ENCODE data around the gene NPC1.
A peak's percentile ranks its signal among the peaks of the same experiment; 100 is the strongest.
"Not testable (repeated sequence)": the region's sequence is repeated elsewhere in the genome, so short reads cannot be mapped to it uniquely, and the experiment has no call there.

Gene NPC1

DNA sequence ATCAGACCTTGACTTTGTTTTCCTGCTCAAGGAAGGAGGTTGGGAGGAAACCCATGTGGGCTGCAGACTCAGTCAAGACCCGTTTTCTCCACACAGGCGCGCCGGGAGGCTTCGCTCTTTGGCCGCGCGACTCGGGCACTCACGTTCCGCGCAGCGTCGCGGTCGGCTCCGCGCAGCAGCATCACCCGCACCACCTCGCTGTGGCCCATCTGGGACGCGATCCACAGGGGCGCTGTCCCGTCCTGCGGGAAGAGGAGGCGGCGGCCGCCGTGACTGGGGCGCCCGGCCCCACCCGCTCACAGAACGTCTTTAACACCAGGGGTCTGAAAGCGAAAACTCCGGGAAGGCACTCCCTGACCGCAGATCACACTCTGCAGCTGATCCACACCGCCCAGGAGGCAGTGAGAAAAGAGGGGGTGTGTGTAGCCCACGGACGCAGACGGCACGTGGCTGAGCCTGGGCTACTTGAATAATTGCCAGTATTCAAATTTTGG is 33.1 kb upstream of the NPC1 start:
- H3K27me3 ChIP-seq (replicated peaks in 2 of 5; ENCODE audit: control insufficient read depth in 4 of 5, insufficient read depth in 5 of 5, low read length in 4 of 5), result peaks cover 0 to 15% (median 12%) of the 10 kb centered on the region in 5 experiments
- H3K4me3 ChIP-seq (ENCODE audit: control insufficient read depth in 1 of 7, extremely low read depth in 1 of 7, insufficient read depth in 4 of 7, low read depth in 2 of 7, low read length in 6 of 7), result peak overlapping the region in 6 of 7 experiments; percentile 48 to 73 (median 66)
- ChIA-PET CTCF (interaction anchor here (1.0 to 11.0 kb wide), 5 partner anchors 10 to 493 kb away, joined by 3 to 94 read pairs (median 3); no protein-coding TSS in a partner anchor), POLR2A (no interaction called here)
- under 1% methylated on average over 35 of the region's 41 CpGs for WGBS (ENCODE audit: insufficient coverage)
- no peak overlapping the region for H3K27ac ChIP-seq (ENCODE audit: insufficient read depth in 1 of 2, low read depth in 1 of 2, low read length in 2 of 2, poor library complexity in 1 of 2, severe bottlenecking in 2 of 2)
- no peaks in the 10 kb centered on the region for H3K36me3 ChIP-seq (ENCODE audit: control insufficient read depth in 4 of 4, insufficient read depth in 4 of 4, low read length in 3 of 4)
- peak; percentile 38 to 66 (median 56) for DNase-seq
- H3K9me3 ChIP-seq (ENCODE audit: control extremely low read depth in 1 of 5, control insufficient read depth in 4 of 5, insufficient read depth in 2 of 5, low read depth in 1 of 5, low read length in 4 of 5), result no peaks in the 10 kb centered on the region
- peaks cover 2 to 20% (median 15%) of the 10 kb centered on the region in 4 experiments for H3K4me1 ChIP-seq (ENCODE audit: control extremely low read depth in 1 of 4, control insufficient read depth in 4 of 4, insufficient read depth in 4 of 4, low read length in 3 of 4)

DNA sequence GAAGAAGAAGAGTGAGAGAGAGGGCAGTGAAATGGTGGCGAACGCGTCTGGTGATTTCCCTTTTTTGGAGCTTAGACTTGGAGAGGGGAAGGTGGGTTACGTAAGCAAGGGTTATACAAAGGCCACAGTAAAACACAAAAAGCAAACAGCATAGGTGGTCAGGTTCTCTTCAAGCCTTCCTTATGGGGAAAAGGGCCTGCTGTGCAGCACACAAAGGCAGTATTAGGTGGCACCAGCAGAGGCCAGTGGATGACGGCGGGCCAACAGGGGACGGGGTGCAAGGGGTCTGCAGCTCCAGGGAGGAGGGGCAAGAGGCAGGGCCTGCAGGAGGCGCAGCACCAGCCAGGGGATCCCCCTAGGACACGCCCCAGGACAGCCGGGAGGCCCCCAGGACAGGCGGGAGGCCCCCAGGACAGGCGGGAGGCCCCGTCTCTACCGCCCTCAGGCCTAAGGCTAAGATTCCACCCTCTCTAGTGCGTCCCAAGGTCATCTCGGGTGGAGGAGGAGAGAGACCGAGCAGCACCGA is 32.6 kb upstream of the NPC1 start:
- Histone ChIP-seq H3K9me3 (ENCODE audit: control extremely low read depth in 1 of 5, control insufficient read depth in 4 of 5, insufficient read depth in 2 of 5, low read depth in 1 of 5, low read length in 4 of 5) (no peaks in the 10 kb centered on the region), H3K4me3 (ENCODE audit: control insufficient read depth in 1 of 7, extremely low read depth in 1 of 7, insufficient read depth in 4 of 7, low read depth in 2 of 7, low read length in 6 of 7) (peak overlapping the region in 6 of 7 experiments; percentile 48 to 73 (median 66)), H3K27me3 (replicated peaks in 2 of 5; ENCODE audit: control insufficient read depth in 4 of 5, insufficient read depth in 5 of 5, low read length in 4 of 5) (peaks cover 0 to 15% (median 12%) of the 10 kb centered on the region in 5 experiments), H3K36me3 (ENCODE audit: control insufficient read depth in 4 of 4, insufficient read depth in 4 of 4, low read length in 3 of 4) (no peaks in the 10 kb centered on the region), H3K4me1 (ENCODE audit: control extremely low read depth in 1 of 4, control insufficient read depth in 4 of 4, insufficient read depth in 4 of 4, low read length in 3 of 4) (peaks cover 2 to 20% (median 15%) of the 10 kb centered on the region in 4 experiments), H3K27ac (ENCODE audit: insufficient read depth in 1 of 2, low read depth in 1 of 2, low read length in 2 of 2, poor library complexity in 1 of 2, severe bottlenecking in 2 of 2) (no peak overlapping the region)
- ChIA-PET CTCF (interaction anchor here (0.7 to 1.5 kb wide), 5 partner anchors 10 to 493 kb away, joined by 3 to 8 read pairs (median 3); no protein-coding TSS in a partner anchor), POLR2A (interaction anchor here (0.6 kb wide), 1 partner anchor 84 kb away, joined by 3 read pairs; no protein-coding TSS in a partner anchor)
- 0% methylated on average over 11 of the region's 18 CpGs for WGBS (ENCODE audit: insufficient coverage)
- DNase-seq, result peak; percentile 57 to 81 (median 72)

GRCh38 chr18:23617412-23618014 is 31.2 kb upstream of the NPC1 start:
- DNase-seq, result no peak
- CTCF ChIA-PET, result no interaction called here

DNA sequence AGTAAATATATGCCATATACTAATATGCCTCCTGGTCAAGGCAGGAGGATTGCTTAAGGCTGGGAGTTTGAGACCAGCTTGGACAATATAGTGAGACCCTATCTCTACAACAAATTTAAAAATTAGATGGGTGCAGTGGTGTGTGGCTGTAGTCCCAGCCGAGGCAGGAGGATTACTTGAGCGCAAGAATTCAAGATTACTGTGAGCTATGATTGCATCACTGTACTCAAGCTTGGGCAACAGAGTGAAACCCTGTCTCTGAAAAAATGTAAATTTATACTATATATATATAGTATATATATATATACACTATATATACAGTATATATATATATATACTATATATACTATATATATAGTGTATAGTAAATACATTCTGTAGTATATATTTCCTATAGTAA is 30.0 kb upstream of the NPC1 start:
- Histone ChIP-seq H3K9me3 (ENCODE audit: control extremely low read depth in 1 of 5, control insufficient read depth in 4 of 5, insufficient read depth in 2 of 5, low read depth in 1 of 5, low read length in 4 of 5) (no peaks in the 10 kb centered on the region), H3K4me3 (ENCODE audit: control insufficient read depth in 1 of 7, extremely low read depth in 1 of 7, insufficient read depth in 4 of 7, low read depth in 2 of 7, low read length in 6 of 7) (no peak overlapping the region), H3K36me3 (ENCODE audit: control insufficient read depth in 4 of 4, insufficient read depth in 4 of 4, low read length in 3 of 4) (no peaks in the 10 kb centered on the region), H3K27ac (ENCODE audit: insufficient read depth in 1 of 2, low read depth in 1 of 2, low read length in 2 of 2, poor library complexity in 1 of 2, severe bottlenecking in 2 of 2) (no peak overlapping the region), H3K27me3 (replicated peaks in 2 of 5; ENCODE audit: control insufficient read depth in 4 of 5, insufficient read depth in 5 of 5, low read length in 4 of 5) (peaks cover 0 to 14% (median 8%) of the 10 kb centered on the region in 5 experiments), H3K4me1 (ENCODE audit: control extremely low read depth in 1 of 4, control insufficient read depth in 4 of 4, insufficient read depth in 4 of 4, low read length in 3 of 4) (peaks cover 2 to 20% (median 15%) of the 10 kb centered on the region in 4 experiments)
- WGBS (ENCODE audit: insufficient coverage), result no CpG with 5 or more reads among the region's 2 CpGs
- ChIA-PET POLR2A (no interaction called here), CTCF (no interaction called here)
- no peak for DNase-seq

More at GRCh38 chr18:23617412-23618014, 31.2 kb upstream of the NPC1 start:
- Histone ChIP-seq H3K9me3 (ENCODE audit: control extremely low read depth in 1 of 5, control insufficient read depth in 4 of 5, insufficient read depth in 2 of 5, low read depth in 1 of 5, low read length in 4 of 5) (no peaks in the 10 kb centered on the region), H3K4me3 (ENCODE audit: control insufficient read depth in 1 of 7, extremely low read depth in 1 of 7, insufficient read depth in 4 of 7, low read depth in 2 of 7, low read length in 6 of 7) (no peak overlapping the region), H3K27ac (ENCODE audit: insufficient read depth in 1 of 2, low read depth in 1 of 2, low read length in 2 of 2, poor library complexity in 1 of 2, severe bottlenecking in 2 of 2) (no peak overlapping the region), H3K4me1 (ENCODE audit: control extremely low read depth in 1 of 4, control insufficient read depth in 4 of 4, insufficient read depth in 4 of 4, low read length in 3 of 4) (peaks cover 2 to 20% (median 15%) of the 10 kb centered on the region in 4 experiments), H3K36me3 (ENCODE audit: control insufficient read depth in 4 of 4, insufficient read depth in 4 of 4, low read length in 3 of 4) (no peaks in the 10 kb centered on the region), H3K27me3 (replicated peaks in 2 of 5; ENCODE audit: control insufficient read depth in 4 of 5, insufficient read depth in 5 of 5, low read length in 4 of 5) (peaks cover 0 to 15% (median 12%) of the 10 kb centered on the region in 5 experiments)
- WGBS (ENCODE audit: insufficient coverage), result 88% methylated on average over 1 of the region's 4 CpGs
- POLR2A ChIA-PET, result no interaction called here

DNA sequence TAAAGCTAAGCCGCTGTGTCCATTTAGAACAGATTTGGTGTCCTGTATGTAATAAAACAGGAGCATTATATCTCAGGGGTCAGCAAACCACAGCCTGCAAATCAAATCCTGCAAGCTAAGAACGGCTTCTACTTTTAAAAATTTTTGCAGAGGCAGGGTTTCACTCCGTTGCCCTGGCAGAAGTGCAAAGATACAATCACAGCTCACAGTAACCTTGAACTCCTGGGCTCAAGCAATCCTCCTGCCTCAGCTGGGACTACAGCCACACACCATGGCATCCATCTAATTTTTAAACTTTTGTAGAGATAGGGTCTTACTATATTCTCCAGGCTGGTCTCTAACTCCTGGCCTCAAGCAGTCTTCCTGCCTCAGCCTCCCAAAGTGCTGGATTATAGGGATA is 28.6 kb upstream of the NPC1 start:
- Histone ChIP-seq H3K9me3 (ENCODE audit: control extremely low read depth in 1 of 5, control insufficient read depth in 4 of 5, insufficient read depth in 2 of 5, low read depth in 1 of 5, low read length in 4 of 5) (no peaks in the 10 kb centered on the region), H3K4me1 (ENCODE audit: control extremely low read depth in 1 of 4, control insufficient read depth in 4 of 4, insufficient read depth in 4 of 4, low read length in 3 of 4) (peaks cover 2 to 19% (median 14%) of the 10 kb centered on the region in 4 experiments), H3K27me3 (replicated peaks in 2 of 5; ENCODE audit: control insufficient read depth in 4 of 5, insufficient read depth in 5 of 5, low read length in 4 of 5) (peaks cover 0 to 4% (median 3%) of the 10 kb centered on the region in 5 experiments), H3K36me3 (ENCODE audit: control insufficient read depth in 4 of 4, insufficient read depth in 4 of 4, low read length in 3 of 4) (no peaks in the 10 kb centered on the region), H3K4me3 (ENCODE audit: control insufficient read depth in 1 of 7, extremely low read depth in 1 of 7, insufficient read depth in 4 of 7, low read depth in 2 of 7, low read length in 6 of 7) (no peak overlapping the region), H3K27ac (ENCODE audit: insufficient read depth in 1 of 2, low read depth in 1 of 2, low read length in 2 of 2, poor library complexity in 1 of 2, severe bottlenecking in 2 of 2) (no peak overlapping the region)
- no peak for DNase-seq
- CTCF ChIA-PET, result interaction anchor here (0.7 to 2.2 kb wide), 5 partner anchors 11 to 88 kb away, joined by 3 to 11 read pairs (median 5); no protein-coding TSS in a partner anchor
- POLR2A ChIA-PET, result no interaction called here
- WGBS (ENCODE audit: insufficient coverage), result no CpG with 5 or more reads among the region's 3 CpGs

- no peaks in the 10 kb centered on the region for H3K9me3 ChIP-seq (ENCODE audit: control extremely low read depth in 1 of 5, control insufficient read depth in 4 of 5, insufficient read depth in 2 of 5, low read depth in 1 of 5, low read length in 4 of 5)
- DNase-seq, result no peak
- no peaks in the 10 kb centered on the region for H3K36me3 ChIP-seq (ENCODE audit: control insufficient read depth in 4 of 4, insufficient read depth in 4 of 4, low read length in 3 of 4)
- H3K27ac ChIP-seq (ENCODE audit: insufficient read depth in 1 of 2, low read depth in 1 of 2, low read length in 2 of 2, poor library complexity in 1 of 2, severe bottlenecking in 2 of 2), result no peak overlapping the region
- ChIA-PET POLR2A (no interaction called here), CTCF (interaction anchor here (0.7 to 2.2 kb wide), 6 partner anchors 11 to 89 kb away, joined by 3 to 11 read pairs (median 4); no protein-coding TSS in a partner anchor)
- 100% methylated on average over 2 of the region's 2 CpGs for WGBS (ENCODE audit: insufficient coverage)
- no peak overlapping the region for H3K4me3 ChIP-seq (ENCODE audit: control insufficient read depth in 1 of 7, extremely low read depth in 1 of 7, insufficient read depth in 4 of 7, low read depth in 2 of 7, low read length in 6 of 7)
- H3K27me3 ChIP-seq (replicated peaks in 2 of 5; ENCODE audit: control insufficient read depth in 4 of 5, insufficient read depth in 5 of 5, low read length in 4 of 5), result peaks cover 0 to under 1% (median 0%) of the 10 kb centered on the region in 5 experiments
- H3K4me1 ChIP-seq (ENCODE audit: control extremely low read depth in 1 of 4, control insufficient read depth in 4 of 4, insufficient read depth in 4 of 4, low read length in 3 of 4), result peaks cover 0 to 18% (median 11%) of the 10 kb centered on the region in 4 experiments
Observed at GRCh38 chr18:23614413-23614812, 28.1 kb upstream of the NPC1 start.

DNA sequence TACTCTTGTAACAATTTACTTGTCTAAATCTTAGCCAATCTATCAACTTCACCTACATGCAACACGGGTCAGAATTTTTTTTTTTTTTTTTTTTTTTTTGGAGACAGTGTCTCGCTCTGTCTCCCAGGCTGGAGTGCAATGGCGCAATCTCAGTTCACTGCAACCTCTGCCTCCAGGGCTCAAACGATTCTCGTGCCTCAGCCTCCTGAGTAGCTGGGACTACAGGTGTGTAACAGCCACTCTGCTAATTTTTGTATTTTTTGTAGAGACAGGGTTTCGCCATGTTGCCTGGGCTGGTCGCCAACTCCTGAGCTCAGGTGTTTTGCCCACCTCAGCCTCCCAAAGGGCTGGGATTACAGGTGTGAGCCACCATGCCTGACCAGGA is 26.8 kb upstream of the NPC1 start:
- H3K4me1 ChIP-seq (ENCODE audit: control extremely low read depth in 1 of 4, control insufficient read depth in 4 of 4, insufficient read depth in 4 of 4, low read length in 3 of 4); POLR2A ChIA-PET; H3K9me3 ChIP-seq (ENCODE audit: control extremely low read depth in 1 of 5, control insufficient read depth in 4 of 5, insufficient read depth in 2 of 5, low read depth in 1 of 5, low read length in 4 of 5); H3K4me3 ChIP-seq (ENCODE audit: control insufficient read depth in 1 of 7, extremely low read depth in 1 of 7, insufficient read depth in 4 of 7, low read depth in 2 of 7, low read length in 6 of 7); H3K27ac ChIP-seq (ENCODE audit: insufficient read depth in 1 of 2, low read depth in 1 of 2, low read length in 2 of 2, poor library complexity in 1 of 2, severe bottlenecking in 2 of 2); DNase-seq; H3K36me3 ChIP-seq (ENCODE audit: control insufficient read depth in 4 of 4, insufficient read depth in 4 of 4, low read length in 3 of 4); H3K27me3 ChIP-seq (replicated peaks in 2 of 5; ENCODE audit: control insufficient read depth in 4 of 5, insufficient read depth in 5 of 5, low read length in 4 of 5): not testable (repeated sequence)
- 96% methylated on average over 5 of the region's 7 CpGs for WGBS (ENCODE audit: insufficient coverage)
- CTCF ChIA-PET, result interaction anchor here (0.9 to 1.5 kb wide), 5 partner anchors 10 to 107 kb away, joined by 3 read pairs; no protein-coding TSS in a partner anchor

Measured in common myeloid progenitor, CD34-positive (primary cell).